ENCODE measurements around the gene TRMT10B.
"Not testable (repeated sequence)": the region's sequence is repeated elsewhere in the genome, so short reads cannot be mapped to it uniquely, and the experiment has no call there.

Gene TRMT10B

DNA sequence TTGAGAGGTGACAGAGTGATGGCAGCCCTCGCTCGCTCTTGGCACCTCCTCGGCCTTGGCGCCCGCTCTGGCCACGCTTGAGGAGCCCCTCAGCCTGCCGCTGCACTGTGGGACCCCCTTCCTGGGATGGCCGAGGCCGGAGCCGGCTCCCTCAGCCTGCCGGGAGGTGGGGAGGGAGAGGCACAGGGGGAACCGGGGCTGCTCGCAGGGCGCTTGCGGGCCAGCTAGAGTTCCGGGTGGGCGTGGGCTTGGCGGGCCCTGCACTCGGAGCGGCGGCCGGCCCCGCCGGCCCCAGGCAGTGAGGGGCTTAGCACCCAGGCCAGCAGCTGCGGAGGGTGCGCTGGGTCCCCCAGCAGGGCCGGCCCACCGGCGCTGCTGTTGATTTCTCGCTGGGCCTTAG lies 1.9 kb upstream of the TRMT10B start:
- not testable (repeated sequence) for DNase-seq (ENCODE audit: low read depth)

- not testable (repeated sequence) for DNase-seq (ENCODE audit: low read depth)
These were observed 1.5 kb upstream of the TRMT10B start for GRCh38 chr9:37752112-37752511.

- DNase-seq (ENCODE audit: low read depth) = no peak
These were observed 740 bp upstream of the TRMT10B start for GRCh38 chr9:37752642-37753488.

- DNase-seq (ENCODE audit: low read depth) = no peak
These were observed 5.1 kb downstream of the TRMT10B start for GRCh38 chr9:37758747-37759146.

- no peak for DNase-seq (ENCODE audit: low read depth)
These were observed 7.0 kb downstream of the TRMT10B start for GRCh38 chr9:37760416-37761161.

GRCh38 chr9:37761511-37761910 lies 7.9 kb downstream of the TRMT10B start:
- no peak for DNase-seq (ENCODE audit: low read depth)

DNA sequence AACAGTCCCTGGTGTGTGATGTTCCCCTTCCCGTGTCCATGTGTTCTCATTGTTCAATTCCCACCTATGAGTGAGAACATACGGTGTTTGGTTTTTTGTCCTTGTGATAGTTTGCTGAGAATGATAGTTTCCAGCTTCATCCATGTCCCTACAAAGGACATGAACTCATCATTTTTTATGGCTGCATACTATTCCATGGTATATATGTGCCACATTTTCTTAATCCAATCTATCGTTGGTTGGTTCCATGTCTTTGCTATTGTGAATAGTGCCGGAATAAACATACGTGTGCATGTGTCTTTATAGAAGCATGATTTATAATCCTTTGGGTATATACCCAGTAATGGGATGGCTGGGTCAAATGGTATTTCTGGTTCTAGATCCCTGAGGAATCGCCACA lies 11.7 kb downstream of the TRMT10B start:
- not testable (repeated sequence) for DNase-seq (ENCODE audit: low read depth)

- no peak for DNase-seq (ENCODE audit: low read depth)
These were observed 15.7 kb downstream of the TRMT10B start for GRCh38 chr9:37769306-37769705.

DNA sequence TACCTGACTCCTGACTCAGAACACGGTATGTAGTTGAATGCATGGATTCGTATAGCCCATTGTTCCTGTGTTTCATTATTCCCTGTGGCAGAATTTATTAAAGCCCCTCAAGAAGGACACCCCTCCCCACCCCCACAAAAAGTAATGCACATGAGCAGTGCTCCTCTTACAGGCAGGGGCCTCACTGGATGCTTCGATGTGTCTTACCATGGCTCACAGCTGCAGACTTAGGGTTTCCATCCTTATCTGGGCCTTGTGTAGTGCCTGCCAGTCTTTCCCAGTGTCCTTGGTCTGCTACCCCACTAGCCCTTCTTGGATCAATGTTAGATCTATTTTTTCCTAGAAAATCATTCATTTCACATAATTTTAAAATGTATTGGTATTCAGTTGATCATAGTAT lies 16.4 kb downstream of the TRMT10B start:
- DNase-seq (ENCODE audit: low read depth) = no peak

- no peak for DNase-seq (ENCODE audit: low read depth)
These were observed 21.8 kb downstream of the TRMT10B start for GRCh38 chr9:37775216-37775919.

DNA sequence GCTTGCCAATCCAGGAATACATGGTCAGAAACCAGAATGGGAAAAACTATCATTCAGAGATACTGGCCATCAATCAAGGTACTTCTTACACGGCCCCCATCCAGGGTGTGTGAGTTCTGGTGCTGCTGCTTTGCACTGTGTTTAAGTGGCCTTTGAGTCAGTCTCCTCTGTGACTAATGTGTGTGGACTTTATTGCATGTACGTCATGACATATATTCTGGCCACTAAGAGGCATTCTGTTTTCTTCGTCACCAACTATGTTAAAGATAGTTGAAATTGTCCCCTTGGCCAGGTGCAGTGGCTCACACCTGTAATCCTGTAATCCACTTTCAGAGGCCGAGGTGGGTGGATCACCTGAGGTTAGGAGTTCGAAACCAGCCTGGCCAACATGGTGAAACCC lies 22.7 kb downstream of the TRMT10B start:
- DNase-seq (ENCODE audit: low read depth) = no peak

- DNase-seq (ENCODE audit: low read depth) = no peak
These were observed 24.9 kb downstream of the TRMT10B start for GRCh38 chr9:37778534-37778933.

- DNase-seq (ENCODE audit: low read depth) = no peak
These were observed 30.6 kb downstream of the TRMT10B start for GRCh38 chr9:37784291-37784615.

DNA sequence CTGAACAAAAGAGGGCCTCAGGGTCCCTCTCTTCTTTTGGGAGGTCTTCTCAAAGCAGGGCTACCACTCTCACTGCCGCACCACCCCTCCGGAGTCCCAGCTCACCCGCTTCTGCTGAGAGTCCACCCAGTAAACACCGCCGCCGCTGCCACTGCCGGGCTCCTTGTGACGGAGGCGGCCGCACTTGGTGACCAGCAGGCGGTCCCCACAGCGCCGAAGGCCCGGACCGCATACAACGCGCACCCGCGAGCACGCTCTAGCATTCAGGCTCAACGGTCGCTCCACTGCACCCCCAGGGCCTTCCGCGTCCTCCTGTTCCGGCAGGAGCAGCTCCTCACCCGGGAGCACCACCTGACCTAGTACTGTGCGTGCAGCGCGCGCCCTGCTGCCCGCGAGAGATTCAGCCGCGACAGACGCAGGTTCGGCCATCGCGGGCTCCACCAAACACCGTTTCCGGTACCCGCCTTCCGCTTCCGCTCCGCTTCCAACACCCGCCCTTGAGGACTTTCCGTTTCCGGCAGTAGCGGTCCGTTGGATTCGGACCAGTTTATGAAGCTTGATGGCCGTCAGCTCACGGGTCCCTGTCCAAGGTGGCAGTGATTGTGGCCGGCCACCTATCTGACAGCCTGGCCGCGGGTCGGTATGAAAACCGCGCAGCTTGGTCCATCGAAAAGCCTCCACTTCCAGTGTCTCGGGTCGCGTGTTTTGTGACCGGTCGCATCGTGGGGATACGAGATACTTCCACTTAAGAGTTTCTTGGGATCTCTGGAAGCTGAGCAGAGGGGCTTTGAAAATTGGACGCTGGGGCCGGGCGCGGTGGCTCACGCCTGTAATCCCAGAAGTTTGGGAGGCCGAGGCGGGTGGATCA lies 31.2 kb downstream of the TRMT10B start, which contains the start of gene EXOSC3:
TSS of gene EXOSC3 (minus strand) at position 449 of the 868 bp plus-strand sequence. CDS start at position 429, 20 bp downstream.
- DNase-seq (ENCODE audit: low read depth) = peak; percentile 90

- no peak for DNase-seq (ENCODE audit: low read depth)
These were observed 33.5 kb downstream of the TRMT10B start for GRCh38 chr9:37787059-37787458.

GRCh38 chr9:37788332-37788731 lies 34.7 kb downstream of the TRMT10B start:
- no peak for DNase-seq (ENCODE audit: low read depth)

- DNase-seq (ENCODE audit: low read depth) = no peak
These were observed 36.5 kb downstream of the TRMT10B start for GRCh38 chr9:37790096-37790495.

DNA sequence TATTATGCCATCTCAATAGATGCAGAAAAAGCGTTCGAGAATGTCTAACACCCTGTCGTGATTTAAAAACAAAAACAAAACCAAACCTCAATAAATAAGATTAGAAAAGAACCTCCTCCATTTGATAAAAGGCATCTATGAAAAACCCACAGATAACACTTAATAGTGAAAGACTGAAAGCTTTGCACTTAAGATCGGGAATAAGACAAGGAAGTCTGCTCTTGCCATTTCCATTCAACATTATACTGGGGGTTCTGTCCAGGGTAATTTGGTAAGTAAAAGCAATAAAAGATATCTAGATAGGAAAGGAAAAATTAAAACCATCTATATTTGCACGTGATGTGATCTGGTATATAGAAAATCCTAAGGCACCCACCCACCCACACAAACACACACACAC lies 38.5 kb downstream of the TRMT10B start:
- no peak for DNase-seq (ENCODE audit: low read depth)

- DNase-seq (ENCODE audit: low read depth) = no peak
These were observed 42.6 kb downstream of the TRMT10B start for GRCh38 chr9:37796232-37796631.

DNA sequence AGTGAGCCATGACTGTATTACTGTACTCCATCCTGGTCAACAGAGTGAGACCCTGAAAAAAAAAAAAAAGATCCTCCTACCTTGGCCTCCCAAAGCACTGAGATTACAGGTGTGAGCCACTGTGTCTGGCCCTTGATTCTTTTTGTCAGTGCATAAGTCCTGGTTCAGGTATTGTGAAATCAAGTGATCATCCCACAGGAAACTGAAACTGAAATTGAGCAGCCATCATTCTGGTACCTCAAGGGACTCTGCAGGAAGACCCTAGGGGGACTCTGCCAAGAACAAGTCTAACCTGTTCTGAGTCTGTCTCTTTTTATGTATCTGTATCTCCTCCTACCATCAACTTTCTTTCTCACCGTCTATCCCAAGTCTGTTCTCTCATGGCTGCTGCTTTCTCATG lies 45.1 kb downstream of the TRMT10B start:
- no peak for DNase-seq (ENCODE audit: low read depth)

DNA sequence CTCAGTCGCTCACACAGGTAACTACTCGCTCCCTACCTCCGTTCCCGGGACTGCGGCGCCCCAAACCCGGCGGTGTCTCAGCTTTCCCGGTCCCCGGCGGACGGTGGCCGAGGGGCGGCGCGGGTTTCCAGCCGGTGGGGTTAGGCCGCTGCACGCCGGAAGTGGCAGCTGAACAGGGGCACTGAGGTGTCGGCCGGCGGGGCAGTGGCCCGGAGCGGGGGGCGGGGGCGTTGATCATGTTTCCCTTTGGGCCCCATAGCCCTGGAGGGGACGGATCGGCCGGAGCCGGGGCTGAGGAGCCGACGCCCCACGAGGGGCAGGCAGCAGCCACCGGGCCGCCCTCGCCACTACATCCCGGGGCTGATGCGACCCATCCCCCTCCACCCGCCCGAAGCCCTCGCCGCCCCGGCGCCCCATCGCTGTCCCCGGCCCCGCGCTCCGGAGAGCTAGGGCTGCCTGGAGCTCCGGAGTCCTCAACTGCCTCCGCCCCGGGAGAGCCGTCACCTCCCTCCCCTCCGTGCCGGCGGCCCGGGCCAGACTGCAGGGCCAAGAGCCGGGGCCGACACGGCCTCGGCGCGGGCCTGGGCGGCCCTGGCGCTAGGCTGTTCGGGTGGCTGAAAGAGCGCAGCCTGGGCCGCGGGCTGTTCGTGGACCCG lies 47.2 kb downstream of the TRMT10B start, which contains the start of gene DCAF10:
TSS of gene DCAF10 (plus strand) at position 167 of the 656 bp plus-strand sequence. CDS start at position 237, 70 bp downstream.
- DNase-seq (ENCODE audit: low read depth) = peak; percentile 55

Measured in HS-27A (cell line).